Measurements from ENCODE around the gene SETDB2.

SETDB2 gene

DNA sequence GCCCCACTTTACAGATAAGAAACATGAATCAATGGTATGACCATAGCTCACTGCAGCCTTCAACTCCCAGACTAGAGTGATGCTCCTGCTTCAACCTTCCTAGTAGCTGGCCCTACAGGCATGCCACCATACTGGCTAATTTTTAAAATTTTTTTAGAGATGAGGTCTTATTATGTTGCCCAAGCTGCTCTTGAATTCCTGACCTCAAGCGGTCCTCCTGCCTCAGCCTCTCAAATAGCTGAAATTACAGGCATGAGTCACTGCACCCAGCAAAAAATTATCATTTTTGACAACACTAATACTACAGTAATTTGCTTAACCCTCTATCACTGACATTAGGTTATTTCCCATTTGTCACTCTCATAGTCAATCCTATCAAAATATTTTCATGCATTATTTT is 15.0 kb upstream of the SETDB2 start:
- no peak for DNase-seq

DNA sequence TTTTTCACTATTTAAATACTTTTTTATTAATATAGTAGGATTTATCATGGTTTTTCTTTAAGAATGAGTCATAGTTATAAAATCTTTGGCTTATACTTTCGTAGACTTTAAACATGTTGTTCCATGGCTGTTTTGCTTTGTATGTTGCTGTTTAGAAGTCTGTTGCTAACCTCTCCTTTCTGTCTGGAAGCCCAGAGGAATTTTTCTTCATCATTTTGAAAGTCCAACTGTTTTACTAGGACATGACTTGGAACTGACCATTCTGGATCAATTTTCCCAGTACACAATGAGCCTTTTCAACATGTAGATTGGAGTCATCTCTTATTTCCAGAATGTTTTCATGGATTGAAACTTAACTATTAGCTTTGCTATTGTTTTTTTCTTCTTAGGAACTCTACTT is 8.1 kb upstream of the SETDB2 start:
- no peak for DNase-seq

DNA sequence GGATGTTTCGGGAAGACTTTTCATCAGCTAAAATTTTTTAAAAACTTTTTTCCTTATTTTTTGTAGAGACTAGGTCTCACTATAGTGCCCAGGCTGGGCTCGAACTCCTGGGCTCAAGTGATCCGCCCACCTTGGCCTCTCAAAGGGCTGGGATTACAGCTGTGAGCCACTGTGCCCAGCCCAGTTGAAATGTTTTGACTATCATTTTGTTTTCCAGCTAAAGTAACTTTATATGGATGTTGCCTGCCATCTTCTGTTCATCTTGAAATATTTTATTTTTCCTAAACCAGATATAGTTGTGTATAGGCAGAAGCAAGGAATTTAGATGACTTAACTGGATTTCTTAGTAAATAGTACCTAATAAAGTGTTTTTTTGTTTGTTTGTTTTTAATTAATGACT is 7.2 kb upstream of the SETDB2 start:
- DNase-seq = peak in 1 of 2 experiments; percentile 50

DNA sequence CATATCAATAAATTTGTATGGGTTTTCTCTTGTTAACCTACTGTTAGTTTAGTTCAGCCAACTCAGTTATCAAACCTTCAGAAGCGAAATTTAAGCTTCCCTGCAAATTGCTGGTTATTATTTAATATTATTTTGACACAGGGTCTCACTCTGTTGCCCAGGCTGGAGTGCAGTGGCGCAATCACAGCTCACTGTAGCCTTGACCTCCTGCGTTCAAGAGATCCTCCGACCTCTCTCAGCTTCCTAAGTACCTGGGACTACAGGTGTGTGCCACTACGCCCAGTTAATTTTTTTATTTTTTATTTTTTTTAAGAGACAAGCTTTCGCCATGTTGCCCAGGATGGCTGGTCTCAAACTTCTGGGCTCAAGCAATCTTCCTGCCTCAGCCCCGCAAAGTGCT is 6.4 kb upstream of the SETDB2 start:
- DNase-seq = no peak

DNA sequence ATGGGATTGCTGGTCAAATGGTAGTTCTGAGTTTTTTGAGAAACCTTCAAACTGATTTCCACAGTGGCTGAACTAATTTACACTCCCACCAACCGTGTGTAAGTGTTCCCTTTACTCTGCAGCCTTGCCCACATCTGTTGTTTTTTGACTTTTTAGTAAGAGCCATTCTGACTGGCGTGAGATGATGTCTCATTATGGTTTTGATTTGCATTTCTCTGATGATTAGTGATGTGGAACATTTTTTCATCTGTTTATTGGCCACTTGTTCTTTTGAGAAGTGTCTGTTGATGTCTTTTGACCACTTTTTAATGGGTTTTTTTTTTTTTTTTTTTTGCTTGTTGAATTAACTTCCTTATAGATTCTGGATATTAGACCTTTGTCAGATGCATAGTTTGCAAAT is 4.5 kb upstream of the SETDB2 start:
- peak; percentile 27 to 29 for DNase-seq

DNA sequence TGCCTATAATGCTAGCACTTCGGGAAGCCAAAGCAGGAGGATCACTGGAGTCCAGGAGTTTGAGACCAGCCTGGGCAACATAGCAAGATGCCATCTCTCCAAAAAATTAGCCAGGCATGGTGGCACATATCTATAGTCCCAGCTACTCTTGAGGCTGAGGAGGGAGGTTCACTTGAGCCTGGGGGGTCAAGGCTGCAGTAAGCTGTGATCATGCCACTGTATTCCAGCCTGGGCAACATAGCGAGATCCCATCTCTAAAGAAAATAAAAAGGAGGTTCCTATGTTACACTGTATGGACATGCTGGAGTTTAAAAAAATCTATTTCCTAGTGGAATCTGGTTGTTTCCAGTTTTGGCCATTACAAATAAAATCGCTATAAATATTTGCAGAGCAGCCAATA is 2.8 kb upstream of the SETDB2 start:
- no peak for DNase-seq

DNA sequence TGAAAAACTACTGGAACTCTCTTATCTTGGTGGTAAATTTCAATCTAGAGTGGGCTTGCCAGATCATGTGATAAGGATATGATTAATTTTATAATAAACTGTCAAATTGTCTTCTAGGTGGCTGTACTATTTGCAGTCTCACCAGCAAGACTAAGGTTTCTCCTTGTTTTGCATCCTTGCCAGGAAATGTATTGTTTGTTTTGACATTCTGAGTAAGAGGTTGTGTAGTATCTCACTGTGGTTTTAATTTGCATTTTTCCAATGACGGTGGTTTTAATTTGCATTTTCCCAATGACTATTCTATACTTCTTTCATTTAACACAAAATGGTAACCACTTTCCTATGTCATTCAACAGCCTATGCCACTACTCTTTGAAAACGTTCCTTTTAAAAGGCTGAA is 2.2 kb upstream of the SETDB2 start:
- peak; percentile 95 to 97 for DNase-seq

DNA sequence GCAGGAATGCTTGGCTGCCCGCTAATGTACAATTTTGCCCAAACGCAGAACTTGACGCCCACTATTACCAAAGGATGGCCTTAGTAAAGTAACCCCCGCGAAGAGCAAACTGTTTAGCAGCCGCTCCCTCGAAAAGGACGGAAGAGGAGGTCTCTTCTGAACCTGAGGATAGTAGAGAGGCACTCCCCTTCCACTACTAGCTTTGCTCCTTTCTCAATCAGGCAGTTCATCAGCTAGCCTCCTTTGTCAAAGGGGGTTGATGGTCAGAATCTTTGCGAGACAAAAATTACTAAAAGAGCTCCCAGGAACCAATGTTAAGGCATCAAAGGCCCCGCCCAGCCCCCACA is 744 bp upstream of the SETDB2 start:
- DNase-seq = no peak

DNA sequence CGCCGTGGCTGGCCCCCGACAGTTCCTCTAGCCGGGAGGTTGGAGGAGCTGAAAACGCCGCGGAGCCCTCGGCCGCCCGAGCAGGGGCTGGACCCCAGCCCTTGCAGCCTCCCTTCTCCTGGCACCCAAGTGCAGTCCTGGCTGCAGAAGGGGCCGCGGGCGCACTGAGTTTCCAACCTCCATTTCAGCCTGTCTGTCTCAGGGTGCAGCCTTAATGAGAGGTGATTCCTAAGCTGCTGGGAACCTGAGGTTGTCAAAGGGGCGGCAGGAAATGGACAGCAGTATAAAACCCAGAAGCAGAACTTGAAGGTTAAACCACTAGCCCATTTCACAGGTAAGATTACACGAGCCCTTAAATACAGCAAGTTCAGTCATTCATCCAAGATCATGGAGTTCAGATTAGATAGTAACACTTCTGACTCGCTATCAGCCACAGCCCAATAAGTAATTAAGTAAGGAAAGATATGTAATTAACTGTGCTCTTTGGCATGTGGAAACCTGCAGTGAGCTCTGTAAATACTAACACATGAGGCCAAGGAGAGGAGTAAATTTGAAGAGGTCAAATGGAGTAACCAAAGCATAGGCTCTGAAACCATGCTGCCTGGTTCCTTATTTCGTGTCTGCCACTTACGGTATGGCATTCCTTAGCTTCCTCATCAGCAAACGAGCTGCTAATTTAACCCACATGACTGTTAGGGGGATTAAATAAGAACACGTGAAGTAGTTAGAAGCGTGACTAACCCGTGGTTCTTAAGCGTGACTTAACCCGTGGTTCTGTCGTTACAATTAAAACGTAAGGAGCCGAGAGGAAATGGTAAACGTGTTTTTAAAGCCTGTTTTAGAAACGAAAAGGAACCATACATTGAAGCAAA is 686 bp downstream of the SETDB2 start:
- peak; percentile 44 to 51 for DNase-seq

DNA sequence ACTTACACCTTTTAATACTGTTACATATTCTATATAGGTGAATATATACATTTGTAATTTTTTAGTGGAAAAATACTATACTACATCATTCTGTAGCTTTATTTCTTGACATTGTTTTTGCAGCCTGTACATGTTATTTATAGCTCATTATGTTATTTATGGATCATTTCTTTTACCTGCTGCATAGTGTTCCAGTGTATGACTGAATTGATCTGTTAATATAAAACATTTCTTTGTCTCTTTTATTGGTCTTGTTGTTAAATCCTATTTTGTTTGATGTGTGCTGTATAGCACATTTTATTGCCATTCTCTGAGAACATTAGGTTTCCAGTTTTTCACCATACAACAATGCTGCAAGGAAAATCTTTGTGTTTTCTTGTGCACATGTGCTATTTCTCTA is 2.4 kb downstream of the SETDB2 start:
- DNase-seq = no peak

DNA sequence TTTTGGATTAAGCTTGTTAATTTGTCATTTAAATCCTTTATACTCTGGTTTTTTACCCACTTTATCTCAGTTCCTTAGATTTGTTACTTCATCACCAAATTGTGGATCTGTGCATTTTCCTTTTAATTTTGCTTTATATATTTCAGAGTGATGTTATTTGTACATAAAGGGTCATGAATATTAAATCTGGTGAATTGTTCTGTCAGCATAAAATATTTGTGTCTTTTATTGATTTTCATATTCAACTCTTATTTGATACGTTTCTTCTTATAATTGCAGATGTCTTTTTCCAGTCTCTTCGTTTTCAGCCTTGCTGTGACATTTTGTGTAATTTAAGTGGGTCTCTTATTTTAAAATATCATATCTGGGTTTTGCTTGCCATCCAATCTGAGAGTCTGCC is 4.7 kb downstream of the SETDB2 start:
- DNase-seq = no peak

DNA sequence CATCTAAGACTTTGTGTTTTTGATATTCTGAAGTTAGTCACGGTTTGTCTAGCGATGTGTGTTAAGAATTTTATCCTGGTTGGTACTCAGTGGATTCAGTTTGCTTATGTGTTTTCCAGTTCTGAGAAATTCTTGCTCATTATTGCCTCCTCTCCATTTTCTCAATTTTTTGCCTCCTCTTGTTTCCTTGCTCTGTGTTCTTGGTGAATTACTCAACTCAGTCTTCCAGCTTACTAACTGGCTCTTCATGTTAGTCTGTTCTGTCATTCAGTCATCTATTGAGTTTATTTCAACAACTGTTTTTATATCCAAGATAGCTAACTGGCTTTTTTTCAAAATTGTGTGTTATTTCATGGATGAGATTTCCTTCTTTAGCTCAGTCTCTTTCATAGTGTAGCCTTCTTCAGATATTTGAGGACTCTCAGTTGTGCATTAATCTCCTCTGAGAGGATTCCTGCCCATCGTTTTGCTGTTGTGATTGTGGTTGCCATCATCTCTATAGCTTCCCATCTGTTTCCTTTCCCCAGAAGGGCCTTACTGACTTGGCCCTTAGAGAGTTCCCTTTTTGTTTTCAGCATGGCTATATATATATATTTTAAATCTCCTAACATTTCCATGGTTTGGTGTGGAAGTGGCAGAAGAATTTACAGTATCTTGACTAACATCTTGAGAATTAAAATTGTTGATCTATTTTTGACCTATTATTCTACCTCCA is 6.2 kb downstream of the SETDB2 start:
- DNase-seq = no peak

DNA sequence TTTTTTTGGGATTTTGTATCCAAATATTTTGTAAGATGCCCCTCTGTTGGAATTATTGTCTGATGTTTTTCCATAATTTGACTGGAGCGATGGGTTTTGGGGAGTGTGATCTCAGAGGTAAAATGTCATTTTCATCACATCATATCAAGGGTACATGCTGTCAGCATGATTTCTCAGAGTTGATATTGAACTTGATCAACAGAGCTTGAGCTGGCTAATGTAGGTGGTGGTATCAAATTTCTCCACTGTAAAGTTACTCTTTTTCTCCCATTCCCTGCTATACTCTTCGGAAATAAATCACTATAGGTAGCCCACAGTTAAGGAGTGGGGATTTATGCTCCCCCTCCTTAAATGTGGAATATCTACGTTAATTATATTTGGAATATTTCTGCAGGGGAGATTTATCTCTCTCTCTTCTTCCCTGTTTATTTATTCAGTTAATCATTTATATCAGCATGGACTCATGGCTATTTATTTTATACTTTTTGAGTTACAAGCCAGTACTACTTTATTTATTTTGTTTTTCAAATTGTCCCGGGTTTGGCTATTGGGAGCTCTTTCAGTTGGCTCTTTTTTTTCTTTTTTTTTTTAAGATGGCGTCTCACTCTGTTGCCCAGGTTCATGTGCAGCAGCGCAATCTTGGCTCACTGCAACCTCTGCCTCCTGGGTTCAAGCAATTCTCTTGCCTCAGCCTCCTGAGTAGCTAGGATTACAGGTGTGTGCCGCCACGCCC is 8.8 kb downstream of the SETDB2 start:
- DNase-seq = no peak

DNA sequence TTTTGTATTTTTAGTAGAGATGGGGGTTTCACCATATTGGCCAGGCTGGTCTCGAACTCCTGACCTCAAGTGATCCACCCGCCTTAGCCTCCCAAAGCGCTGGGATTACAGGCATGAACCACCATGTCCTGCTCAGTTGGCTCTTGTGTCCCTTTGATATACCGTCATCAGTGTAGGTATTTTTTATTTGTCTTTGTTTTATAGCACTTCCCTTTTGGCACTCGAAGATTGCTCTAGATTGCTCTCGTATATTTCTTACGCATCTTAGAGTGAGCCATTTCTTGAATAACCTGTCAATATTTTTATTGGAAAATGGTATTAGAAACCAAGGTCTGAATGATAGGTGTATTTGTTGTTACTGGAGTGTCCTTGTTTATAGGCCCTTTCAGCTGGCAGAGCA is 9.4 kb downstream of the SETDB2 start:
- no peak for DNase-seq

DNA sequence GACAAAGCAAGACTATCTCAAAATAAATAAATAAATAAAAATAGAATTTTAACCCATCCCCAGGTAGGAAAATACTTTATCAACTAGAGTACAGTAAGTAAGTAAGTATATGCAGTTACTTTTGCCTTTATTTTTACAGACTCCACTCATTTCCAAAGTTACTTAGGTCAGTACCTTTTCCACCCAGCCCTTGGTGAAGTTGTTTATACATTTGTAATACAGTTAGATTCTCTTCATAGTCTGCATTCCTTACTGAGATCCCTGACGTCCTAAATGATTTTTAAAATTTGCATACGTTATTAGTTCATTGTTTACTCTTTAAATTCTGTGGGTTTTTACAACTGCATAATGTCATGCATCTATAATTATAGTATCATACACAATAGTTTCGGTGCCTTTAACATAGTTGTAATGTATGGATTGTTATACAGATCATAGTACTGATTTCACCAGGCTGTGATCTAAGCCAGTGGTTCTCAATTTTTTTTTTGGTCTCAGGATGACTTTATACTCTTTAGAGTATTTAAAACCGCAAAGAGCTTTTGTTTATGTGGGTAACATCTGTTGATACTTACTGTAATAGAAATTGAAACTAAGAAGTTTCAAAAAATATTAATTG is 10.4 kb downstream of the SETDB2 start:
- peak in 1 of 2 experiments; percentile 29 for DNase-seq

DNA sequence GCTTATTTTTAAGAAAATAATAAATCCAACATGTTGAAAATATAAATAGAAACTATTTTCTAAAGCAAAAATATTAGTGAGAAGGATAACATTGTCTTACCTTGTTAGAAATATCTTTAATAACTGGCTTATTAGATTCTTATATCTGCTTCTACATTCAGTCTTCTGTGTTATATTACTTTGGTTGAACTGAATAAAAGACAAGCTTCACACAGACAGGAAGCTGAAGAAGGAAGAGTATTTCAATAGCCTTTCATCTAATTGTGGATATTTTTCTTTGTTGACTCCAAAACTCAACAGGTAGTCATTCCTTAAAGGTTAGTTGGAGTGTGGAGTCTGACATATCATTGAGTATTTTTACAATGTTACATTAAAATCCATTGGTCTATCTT is 10.9 kb downstream of the SETDB2 start:
- no peak for DNase-seq

DNA sequence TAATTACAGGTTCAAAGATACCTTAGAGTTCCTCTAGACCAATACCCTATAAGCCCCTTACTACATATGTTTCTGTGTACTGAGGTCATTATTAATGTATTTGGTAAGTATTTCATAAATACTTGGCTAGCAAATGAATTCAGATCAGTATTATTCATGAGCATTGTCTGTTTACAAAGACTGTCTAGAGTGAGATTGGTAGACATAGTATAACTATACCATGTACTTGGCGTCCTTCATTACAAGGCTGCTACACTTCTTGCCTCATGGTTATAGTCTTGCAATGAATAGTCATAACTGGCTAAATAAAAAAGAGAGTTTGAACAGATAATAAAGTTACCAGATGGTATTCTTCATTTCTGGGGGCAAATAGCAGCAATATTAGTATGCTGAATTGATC is 12.1 kb downstream of the SETDB2 start:
- no peak for DNase-seq

DNA sequence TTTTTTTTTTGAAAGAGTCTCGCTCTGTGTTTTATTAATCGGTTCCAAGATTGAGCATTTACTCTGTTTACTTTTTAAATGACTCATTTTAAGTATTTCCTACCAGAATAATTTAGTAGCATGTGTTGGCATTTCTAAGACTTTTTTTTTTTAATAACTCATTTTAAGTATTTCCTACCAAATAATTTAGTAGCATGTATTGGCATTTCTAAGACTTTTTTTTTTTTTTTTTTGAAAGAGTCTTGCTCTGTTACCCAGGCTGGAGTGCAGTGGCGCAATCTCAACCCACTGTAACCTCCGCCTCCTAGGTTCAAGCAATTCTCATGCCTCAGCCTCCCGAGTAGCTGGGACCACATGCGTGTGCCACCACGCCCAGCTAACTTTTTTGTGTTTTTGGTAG is 13.1 kb downstream of the SETDB2 start:
- DNase-seq = no peak

DNA sequence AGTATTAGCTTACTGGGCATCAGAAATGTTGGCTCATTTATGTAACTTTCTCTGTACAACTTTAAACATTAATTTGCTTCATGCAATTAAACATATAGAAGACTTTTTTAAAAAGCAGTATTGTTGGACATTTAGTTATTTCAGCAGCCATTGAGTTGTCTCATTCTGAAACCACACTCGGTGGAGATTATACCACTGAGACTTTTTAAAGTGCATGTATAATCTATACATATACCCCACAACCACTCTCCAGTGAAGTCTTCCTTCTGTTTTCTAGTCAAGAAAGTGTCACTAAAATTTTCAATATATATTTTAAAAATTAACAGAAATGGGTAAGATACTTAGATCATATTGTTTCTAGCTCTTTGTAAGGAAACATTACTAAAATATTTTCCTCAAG is 15.5 kb downstream of the SETDB2 start:
- DNase-seq = no peak

DNA sequence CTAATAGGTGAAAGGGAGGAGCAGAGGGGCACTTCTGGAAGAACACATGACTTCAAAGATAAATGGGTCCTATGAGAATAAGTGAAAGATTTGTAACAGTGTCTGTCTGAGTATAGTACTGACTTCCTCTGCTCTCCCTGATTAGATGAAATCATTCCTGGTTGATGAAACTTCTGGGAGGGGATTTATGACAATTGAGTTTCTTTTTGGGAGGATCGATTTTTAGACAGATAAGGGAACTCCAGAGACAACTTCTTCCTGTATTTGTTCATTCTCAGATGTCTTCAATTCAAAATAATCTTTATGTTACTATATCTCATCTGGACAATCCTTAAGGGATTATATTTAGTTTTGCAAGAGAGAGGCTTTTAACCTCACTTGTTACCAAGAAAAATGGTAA is 20.0 kb downstream of the SETDB2 start:
- no peak for DNase-seq

DNA sequence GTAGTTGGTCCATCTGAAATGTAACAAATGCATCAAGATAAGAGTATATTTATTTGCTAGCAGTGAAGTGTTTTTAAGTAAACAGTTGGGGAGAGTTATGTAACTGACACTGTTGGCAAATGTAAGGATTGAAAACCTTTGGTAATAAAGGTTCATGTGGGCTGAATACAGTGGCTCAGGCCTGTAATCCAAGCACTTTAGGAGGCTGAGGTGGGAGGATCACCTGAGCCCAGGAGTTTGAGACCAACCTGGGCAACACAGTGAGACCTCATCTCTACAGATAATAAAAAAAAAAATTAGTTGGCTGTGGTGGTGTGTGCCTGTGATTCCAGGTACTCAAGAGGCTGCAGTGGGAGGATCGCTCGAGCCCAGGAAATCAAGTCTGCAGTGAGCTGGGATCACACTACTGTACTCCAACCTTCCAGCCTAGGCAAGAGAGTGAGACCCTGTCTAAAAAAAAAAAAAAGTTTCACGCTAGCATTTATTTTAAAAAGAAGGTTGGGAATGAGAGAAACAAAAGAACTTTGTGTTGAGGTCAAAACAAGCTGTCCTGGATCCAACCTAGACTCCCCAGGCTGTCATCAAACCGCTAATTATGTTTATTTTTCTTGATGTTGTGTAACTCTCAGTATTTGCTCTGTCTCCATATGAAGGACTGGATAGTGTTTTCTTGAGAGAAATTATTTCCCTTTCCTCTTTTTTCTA is 20.7 kb downstream of the SETDB2 start:
- DNase-seq = no peak

DNA sequence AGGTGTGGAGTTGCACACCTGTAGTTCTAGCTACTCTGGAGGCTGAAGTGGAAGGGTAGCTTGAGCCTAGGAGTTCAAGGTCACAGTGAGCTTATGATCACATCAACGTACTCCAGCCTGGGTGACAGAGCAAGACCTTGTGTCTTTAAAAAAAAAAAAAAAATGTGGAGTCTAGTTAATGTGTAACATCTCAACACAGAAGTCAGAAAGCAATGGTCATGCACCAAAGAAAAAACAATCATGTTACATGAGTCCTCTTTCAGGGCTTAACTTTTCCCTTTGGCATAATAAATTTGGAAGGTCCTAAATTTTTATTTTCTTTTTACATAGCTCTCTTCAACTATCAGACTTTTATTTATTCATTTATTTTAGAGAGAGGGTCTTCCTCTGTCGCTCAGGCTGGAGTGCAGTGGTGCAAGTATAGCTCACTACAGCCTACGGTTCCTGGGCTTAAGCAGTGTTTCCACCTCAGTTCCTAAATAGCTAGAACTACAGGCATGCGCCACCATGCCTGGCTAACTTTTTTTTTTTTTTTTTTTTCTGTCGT is 22.3 kb downstream of the SETDB2 start:
- no peak for DNase-seq

DNA sequence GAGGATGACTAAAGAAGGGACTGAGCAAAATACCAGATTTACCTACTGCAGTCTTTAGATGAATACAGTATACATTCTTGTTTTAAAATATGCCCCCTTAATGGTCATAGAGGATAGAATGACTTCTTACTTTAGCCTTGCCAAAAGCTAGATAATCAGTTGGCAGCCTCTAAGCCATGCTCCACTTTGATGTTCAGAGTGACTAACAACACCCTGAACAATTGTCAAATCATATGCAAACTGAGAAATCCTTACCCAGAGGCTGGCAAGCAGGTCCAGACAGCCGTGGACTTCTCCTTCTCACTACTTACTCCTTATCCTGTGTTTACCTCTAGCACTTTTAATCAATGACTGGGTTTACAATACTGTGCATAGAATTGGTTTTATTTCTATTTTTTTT is 28.1 kb downstream of the SETDB2 start:
- DNase-seq = no peak
